HG02642 (cell line): Measurements from ENCODE around the gene C6orf15.
"Not testable (repeated sequence)": the region's sequence is repeated elsewhere in the genome, so short reads cannot be mapped to it uniquely, and the experiment has no call there.

Source experiments
- ATAC-seq: cut with Tn5 transposase; IDR thresholded peaks from one replicate; pipeline ENCODE4 v1.9.1; 2021; ENCODE audit warnings: mild to moderate bottlenecking; ENCODE audit not compliant: unreplicated experiment, poor library complexity

Gene C6orf15

DNA sequence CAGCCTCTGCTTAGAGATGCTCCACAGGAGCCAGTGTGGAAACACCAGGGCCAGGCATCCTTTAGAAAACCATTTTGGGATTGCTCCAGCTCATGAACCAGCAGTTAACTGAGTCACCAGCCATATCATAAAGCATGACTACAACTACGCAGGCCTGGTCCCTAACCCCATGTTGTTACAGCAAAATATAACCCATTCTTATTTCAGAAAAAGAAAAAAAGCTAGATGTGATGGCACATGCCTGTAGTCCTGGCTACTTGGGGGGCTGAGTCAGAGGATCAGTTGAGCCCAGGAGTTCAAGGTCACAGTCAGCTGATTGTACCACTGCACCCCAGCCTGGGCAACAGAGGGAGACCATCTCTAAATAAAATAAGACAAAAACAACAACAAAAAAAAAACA, 36.8 kb downstream of the C6orf15 start:
- no peak for ATAC-seq

DNA sequence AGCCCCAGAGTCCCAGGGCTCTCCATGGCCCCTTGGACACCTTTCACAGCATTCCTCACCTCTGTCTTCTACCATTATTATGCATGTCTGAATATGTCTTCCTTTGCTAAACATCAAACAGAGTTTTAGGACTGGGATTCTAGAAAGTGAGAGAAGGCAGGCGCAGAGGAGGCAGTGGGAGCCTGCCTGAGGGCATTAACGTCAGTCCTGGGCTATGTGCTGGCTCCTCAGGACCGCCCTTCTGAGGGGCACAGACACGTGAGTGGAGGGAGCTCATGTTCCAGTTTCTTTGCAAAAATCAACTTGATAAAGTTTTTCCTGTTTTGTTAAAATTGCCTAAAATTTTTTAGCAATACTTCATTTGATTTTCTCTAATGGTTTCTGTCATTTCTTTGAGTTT, 38.0 kb downstream of the C6orf15 start:
- ATAC-seq, result no peak

DNA sequence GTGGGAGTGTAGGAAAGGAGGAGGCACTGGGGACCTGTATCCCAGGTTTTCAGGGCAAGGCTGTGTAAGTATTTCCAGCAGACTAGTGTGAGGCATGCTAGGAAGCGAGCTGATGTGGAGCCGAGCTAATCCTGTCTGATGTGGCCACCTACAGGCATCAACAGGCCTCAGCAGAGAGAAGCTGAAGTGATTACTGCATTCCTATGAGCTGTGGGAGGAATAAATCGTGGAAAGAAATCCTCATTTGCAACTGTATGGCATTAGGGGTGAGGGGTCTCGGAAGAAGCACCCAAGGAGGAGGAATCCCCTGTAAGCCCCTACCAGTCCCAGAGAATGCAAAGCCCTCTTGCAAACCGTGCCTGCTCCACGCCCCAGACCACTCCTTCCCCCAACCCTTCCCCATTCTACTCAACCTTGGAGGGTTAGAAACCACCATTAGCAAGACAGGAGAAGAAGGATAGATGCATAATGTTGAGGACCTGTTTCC, 41.6 kb downstream of the C6orf15 start:
- ATAC-seq, result no peak

DNA sequence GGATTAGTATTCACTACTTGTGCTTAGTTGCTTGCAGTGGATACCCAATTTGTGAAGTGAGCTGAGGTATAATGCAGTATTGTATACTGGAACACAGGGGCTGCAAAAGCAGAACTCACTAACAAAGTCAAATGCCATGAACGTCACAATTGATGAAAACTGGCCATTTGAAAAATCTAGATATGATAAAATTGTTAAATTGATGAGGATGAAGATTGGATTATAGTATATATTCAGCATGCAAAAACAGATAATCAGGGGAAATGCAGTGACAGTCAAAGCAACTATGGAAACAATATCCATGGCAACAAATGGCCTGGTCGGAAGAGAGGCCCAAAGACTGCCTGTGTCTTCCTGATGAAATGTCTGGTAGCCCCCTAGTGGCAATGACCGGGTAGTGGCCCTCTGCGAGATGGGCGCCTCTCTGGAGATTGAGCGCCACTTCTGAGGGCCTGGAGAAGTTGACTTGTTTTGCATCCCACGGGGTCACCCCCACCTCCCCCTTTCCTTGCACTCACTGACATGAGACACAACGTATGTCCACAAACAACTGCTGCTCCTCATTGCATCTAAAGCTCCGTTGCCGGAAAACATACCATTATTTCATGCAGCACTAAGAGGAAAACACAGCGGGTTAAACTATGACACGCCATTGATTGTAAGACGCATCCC, 43.6 kb downstream of the C6orf15 start:
- no peak for ATAC-seq

DNA sequence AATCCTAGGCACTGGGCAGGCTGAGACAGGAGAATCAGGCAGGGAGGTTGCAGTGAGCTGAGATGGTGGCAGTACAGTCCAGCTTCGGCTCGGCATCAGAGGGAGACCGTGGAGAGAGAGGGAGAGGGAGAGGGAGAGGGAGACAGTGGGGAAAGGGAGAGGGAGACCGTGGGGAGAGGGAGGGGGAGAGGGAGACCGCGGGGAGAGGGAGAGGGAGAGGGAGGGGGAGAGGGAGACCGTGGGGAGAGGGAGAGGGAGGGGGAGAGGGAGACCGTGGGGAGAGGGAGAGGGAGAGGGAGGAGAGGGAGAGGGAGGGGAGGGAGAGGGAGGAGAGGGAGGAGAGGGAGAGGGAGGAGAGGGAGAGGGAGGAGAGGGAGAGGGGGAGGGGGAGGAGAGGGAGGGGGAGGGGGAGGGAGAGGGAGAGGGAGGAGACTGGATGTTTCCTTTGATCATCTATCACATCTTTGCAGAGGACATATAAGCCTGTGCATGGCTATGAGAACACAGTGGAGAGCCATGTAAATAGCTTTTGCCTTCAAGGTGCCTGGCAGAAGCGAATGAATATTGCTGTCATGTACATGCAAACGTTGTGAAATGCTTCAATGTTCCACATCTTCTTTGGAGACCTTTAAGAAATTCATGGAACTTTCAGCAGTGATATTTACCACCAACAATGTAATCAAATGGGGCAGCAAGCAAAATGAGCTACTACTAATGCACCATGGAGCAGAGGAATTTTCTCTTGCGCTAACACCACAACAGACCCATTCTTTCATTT, 44.3 kb downstream of the C6orf15 start:
- not testable (repeated sequence) for ATAC-seq

DNA sequence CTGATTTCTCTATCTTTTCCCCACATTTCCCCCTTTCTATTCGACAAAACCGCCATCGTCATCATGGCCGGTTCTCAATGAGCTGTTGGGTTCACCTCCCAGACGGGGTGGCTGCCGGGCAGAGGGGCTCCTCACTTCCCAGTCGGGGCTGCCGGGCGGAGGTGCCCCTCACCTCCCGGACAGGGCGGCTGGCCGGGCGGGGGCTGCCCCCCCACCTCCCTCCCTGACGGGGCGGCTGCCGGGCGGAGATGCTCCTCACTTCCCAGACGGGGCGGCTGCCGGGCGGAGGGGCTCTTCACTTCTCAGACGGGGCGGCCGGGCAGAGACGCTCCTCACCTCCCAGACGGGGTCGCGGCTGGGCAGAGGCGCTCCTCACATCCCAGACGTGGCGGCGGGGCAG, 45.3 kb downstream of the C6orf15 start:
- ATAC-seq, result not testable (repeated sequence)

DNA sequence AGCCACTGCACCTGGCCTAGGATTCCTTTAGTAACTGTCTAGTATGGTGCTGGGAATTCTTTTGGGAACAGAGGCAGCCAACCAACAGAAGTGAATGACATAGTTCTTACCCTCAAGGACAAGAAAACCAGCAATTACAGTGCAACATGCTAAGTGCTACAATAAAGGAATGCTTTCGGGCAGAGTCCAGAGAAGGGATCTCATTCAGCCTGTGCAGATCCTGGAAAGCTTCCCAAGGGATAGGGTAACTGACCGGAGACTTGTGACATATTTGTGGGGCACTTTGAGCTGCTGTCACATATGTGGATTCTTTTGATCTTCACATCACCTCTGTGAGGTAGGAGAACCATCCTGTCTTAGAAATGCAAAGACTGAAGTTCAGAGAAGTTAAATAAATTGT, 46.8 kb downstream of the C6orf15 start:
- no peak for ATAC-seq

DNA sequence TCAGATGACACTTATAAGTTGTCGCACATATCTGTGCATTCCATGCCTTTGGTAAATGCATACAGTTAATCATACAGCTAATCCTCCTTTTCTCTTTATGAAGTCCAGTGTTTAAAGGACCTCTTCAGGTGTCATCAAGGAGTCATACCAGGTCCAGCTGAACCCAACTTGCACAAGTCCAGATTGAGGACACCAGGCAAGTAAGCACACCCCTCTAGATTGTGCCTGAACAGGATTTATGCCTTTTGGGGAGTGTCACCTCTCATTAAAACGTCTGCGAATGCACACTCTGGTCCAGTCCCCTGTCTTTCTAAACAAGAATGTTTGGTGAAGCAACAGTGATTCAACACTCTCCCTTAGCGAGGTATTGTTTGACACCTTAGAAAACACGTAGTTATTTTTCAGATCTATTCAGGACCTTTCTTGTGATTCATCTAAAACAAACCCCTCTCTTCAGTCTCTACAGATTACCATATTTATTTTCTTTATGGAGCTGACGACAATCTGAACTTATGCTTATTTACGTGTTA, 48.4 kb downstream of the C6orf15 start:
- no peak for ATAC-seq
